HepG2 (cell line): ENCODE results near the gene TNFRSF25. TPM values are rescaled to one million over a fixed set of nuclear protein-coding genes. Genes with fewer than 3 reads are reported as not detected.
A peak's percentile ranks its signal among the peaks of the same experiment; 100 is the strongest.

Source experiments
- CAMTA2 ChIP-seq: sonication (generic); formaldehyde crosslinking; IDR thresholded peaks from 2 replicates; pipeline ENCODE4 v1.4.0; 2020; ENCODE audit warnings: mild to moderate bottlenecking, missing genetic modification reagents, borderline replicate concordance
- FOXP1 ChIP-seq, 2 experiments: fragments of 450-650 bp in 1 of 2; IDR thresholded peaks; 2 replicates each; pipeline ENCODE4 v1.6.1; 2017 to 2018; ENCODE audit warnings: antibody characterized with exemption in 1 of 2
- KDM2A ChIP-seq: sonication (generic); formaldehyde crosslinking; IDR thresholded peaks from 2 replicates; pipeline ENCODE4 v1.4.0; 2020; ENCODE audit warnings: low read depth, missing genetic modification reagents, borderline replicate concordance
- MAF1 ChIP-seq: sonication (generic); formaldehyde crosslinking; IDR thresholded peaks from 2 replicates; pipeline ENCODE4 v1.5.0; 2020; ENCODE audit warnings: missing genetic modification reagents, borderline replicate concordance
- NFYB ChIP-seq: sonication (generic); formaldehyde crosslinking; IDR thresholded peaks from 2 replicates; pipeline ENCODE4 v1.4.0; 2020; ENCODE audit warnings: missing genetic modification reagents
- RFXAP ChIP-seq: sonication (generic); formaldehyde crosslinking; IDR thresholded peaks from 2 replicates; pipeline ENCODE4 v1.4.0; 2020; ENCODE audit warnings: missing genetic modification reagents, borderline replicate concordance
- SMAD1 ChIP-seq: sonication (generic); formaldehyde crosslinking; IDR thresholded peaks from 2 replicates; pipeline ENCODE4 v1.4.0; 2020; ENCODE audit warnings: missing genetic modification reagents, low read depth, mild to moderate bottlenecking, borderline replicate concordance
- ZBTB8A ChIP-seq: sonication (generic); formaldehyde crosslinking; IDR thresholded peaks from 2 replicates; pipeline ENCODE4 v1.4.0; 2020; ENCODE audit warnings: mild to moderate bottlenecking, low read depth, missing genetic modification reagents, borderline replicate concordance
- ZFX ChIP-seq: sonication (generic); formaldehyde crosslinking; IDR thresholded peaks from 2 replicates; pipeline ENCODE4 v1.4.0; 2020; ENCODE audit warnings: mild to moderate bottlenecking, low read depth, missing genetic modification reagents, moderate library complexity
- ZNF121 ChIP-seq: sonication (generic); formaldehyde crosslinking; IDR thresholded peaks from 2 replicates; pipeline ENCODE4 v1.5.0; 2020; ENCODE audit warnings: mild to moderate bottlenecking, missing genetic modification reagents
- ZNF230 ChIP-seq: sonication (generic); formaldehyde crosslinking; IDR thresholded peaks from 2 replicates; pipeline ENCODE4 v1.4.0; 2020; ENCODE audit warnings: mild to moderate bottlenecking, missing genetic modification reagents
- ZNF557 ChIP-seq: sonication (generic); formaldehyde crosslinking; IDR thresholded peaks from 2 replicates; pipeline ENCODE4 v1.4.0; 2020; ENCODE audit warnings: missing genetic modification reagents
- polyA plus RNA-seq, 8 experiments: library from polyadenylated mRNA; depleted of rRNA in 3 of 8; stranded (reverse) in 7 of 8; unstranded in 1 of 8; fragments of >200 nt; fragmentation: Illumina TruSeq in 4 of 8; extraction: Trizol in 4 of 8; gene quantifications; 2 replicates each; pipeline versions ENCODE4 v1.2.1 to v1.2.3, GENCODE V29; 2011 to 2016; ENCODE audit warnings: low read depth in 4 of 8, missing spikeins in 1 of 8, mixed read lengths in 1 of 8; ENCODE audit not compliant: insufficient read depth in 1 of 8
- total RNA-seq, 5 experiments: library from RNA; depleted of rRNA; stranded (reverse); fragments of >200 nt; fragmentation: Illumina TruSeq; extraction: Trizol; gene quantifications; 2 replicates each; pipeline ENCODE4 v1.2.3, GENCODE V29; 2016; ENCODE audit warnings: low read depth in 1 of 5
- TF ChIP-seq, protein P1 (sequence below): sonication (generic); formaldehyde crosslinking; conservative IDR thresholded peaks from 2 replicates; pipeline ENCODE4 v1.4.0; 2020; ENCODE audit warnings: missing genetic modification reagents
- TF ChIP-seq, protein P2 (sequence below): sonication (generic); formaldehyde crosslinking; IDR thresholded peaks from 2 replicates; pipeline ENCODE4 v1.5.1; 2020; ENCODE audit warnings: missing genetic modification reagents, mild to moderate bottlenecking, borderline replicate concordance
- TF ChIP-seq, protein P3 (sequence below): sonication (generic); formaldehyde crosslinking; IDR thresholded peaks from 2 replicates; pipeline ENCODE4 v1.5.0; 2020; ENCODE audit warnings: missing genetic modification reagents
- TF ChIP-seq, protein P4 (sequence below): sonication (generic); formaldehyde crosslinking; IDR thresholded peaks from 2 replicates; pipeline ENCODE4 v1.5.0; 2020; ENCODE audit warnings: mild to moderate bottlenecking, missing genetic modification reagents
- TF ChIP-seq, protein P5 (sequence below): sonication (generic); formaldehyde crosslinking; IDR thresholded peaks from 2 replicates; pipeline ENCODE4 v1.8.0; 2022; ENCODE audit warnings: missing genetic modification reagents, mild to moderate bottlenecking, moderate library complexity, borderline replicate concordance

Gene TNFRSF25
- total and polyA plus RNA-seq, 2 of the 13 experiments (the other 11 are each of a cell fraction or from before 2014, with no cell fraction given): 1.4 to 1.5 TPM

DNA sequence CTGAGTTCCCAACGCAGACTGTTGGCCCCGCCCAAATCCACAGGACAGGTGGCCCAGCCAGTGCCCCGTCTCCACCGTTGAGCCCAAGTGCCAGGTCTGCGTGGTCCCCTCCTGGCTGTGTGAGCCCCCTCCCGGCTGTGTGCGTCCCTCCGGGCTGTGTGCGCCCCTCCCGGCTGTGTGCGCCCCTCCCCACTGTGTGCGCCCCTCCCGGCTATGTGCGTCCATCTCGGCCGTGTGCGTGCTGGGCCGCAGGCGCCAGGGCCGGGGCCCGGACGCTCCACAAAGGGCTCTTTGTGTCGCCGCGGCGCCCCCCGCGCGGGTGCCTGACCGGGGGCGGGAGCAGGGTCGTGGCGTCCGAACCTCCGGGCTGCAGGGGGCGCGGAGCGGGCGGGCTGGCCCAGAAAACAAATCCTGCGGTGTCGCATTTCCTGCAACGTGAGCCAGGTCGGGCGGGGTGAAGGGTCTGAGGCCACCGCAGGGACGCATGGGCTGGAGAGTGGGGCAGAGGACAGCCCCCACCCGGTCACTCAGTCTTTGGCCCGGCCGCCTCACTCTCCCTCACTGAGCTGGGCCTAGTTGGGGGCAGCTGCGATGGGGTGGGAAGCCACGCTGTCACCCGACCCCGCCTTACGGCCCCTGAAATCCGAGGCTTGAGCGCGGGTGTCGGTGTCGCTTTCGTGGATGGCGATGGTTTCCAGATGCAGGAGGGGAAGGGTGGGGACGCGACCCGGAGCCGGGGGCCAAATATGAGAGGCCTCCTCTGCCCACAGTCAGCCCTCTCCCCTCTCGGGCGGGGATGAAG is 18.8 kb downstream of the TNFRSF25 start (continued):
- TF ChIP-seq, protein P1, sequence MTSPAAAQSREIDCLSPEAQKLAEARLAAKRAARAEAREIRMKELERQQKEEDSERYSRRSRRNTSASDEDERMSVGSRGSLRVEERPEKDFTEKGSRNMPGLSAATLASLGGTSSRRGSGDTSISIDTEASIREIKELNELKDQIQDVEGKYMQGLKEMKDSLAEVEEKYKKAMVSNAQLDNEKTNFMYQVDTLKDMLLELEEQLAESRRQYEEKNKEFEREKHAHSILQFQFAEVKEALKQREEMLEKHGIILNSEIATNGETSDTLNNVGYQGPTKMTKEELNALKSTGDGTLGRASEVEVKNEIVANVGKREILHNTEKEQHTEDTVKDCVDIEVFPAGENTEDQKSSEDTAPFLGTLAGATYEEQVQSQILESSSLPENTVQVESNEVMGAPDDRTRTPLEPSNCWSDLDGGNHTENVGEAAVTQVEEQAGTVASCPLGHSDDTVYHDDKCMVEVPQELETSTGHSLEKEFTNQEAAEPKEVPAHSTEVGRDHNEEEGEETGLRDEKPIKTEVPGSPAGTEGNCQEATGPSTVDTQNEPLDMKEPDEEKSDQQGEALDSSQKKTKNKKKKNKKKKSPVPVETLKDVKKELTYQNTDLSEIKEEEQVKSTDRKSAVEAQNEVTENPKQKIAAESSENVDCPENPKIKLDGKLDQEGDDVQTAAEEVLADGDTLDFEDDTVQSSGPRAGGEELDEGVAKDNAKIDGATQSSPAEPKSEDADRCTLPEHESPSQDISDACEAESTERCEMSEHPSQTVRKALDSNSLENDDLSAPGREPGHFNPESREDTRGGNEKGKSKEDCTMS (CRISPR knock-in tag): no peak
- TF ChIP-seq ZFX (CRISPR knock-in tag) (peak; percentile 85), KDM2A (CRISPR knock-in tag) (peak; percentile 20; the same call in 1 of the 2 replicates), MAF1 (CRISPR knock-in tag) (no peak; the same call in 1 of the 2 replicates), RFXAP (peak; percentile 64; the same call in 1 of the 2 replicates), ZNF557 (CRISPR knock-in tag) (no peak), FOXP1 (IDR thresholded peaks at IDR 0.05) (no peak), FOXP1 (CRISPR knock-in tag; IDR thresholded peaks at IDR 0.05) (peak; percentile 71), ZNF230 (CRISPR knock-in tag) (peak; percentile 60; the same call in 1 of the 2 replicates), CAMTA2 (peak; percentile 62; the same call in 1 of the 2 replicates), SMAD1 (CRISPR knock-in tag) (no peak; the same call in 1 of the 2 replicates), ZBTB8A (peak; percentile 83; the same call in 1 of the 2 replicates), NFYB (CRISPR knock-in tag) (peak; percentile 17; the same call in 1 of the 2 replicates), ZNF121 (no peak)
- TF ChIP-seq, protein P2, sequence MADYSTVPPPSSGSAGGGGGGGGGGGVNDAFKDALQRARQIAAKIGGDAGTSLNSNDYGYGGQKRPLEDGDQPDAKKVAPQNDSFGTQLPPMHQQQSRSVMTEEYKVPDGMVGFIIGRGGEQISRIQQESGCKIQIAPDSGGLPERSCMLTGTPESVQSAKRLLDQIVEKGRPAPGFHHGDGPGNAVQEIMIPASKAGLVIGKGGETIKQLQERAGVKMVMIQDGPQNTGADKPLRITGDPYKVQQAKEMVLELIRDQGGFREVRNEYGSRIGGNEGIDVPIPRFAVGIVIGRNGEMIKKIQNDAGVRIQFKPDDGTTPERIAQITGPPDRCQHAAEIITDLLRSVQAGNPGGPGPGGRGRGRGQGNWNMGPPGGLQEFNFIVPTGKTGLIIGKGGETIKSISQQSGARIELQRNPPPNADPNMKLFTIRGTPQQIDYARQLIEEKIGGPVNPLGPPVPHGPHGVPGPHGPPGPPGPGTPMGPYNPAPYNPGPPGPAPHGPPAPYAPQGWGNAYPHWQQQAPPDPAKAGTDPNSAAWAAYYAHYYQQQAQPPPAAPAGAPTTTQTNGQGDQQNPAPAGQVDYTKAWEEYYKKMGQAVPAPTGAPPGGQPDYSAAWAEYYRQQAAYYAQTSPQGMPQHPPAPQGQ (CRISPR knock-in tag): 0 out of 2 replicates have a peak, but pooled peaks have one; percentile 30
- TF ChIP-seq, protein P3, sequence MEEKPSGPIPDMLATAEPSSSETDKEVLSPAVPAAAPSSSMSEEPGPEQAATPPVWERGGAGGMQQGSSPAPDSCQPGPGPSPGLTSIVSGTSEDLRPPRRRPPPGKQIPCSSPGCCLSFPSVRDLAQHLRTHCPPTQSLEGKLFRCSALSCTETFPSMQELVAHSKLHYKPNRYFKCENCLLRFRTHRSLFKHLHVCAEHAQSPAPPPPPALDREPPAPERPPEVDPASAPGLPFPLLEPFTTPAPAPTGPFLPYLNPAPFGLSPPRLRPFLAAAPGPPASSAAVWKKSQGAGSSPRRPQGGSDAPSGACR: peak; percentile 14; the same call in 1 of the 2 replicates
- TF ChIP-seq, protein P4, sequence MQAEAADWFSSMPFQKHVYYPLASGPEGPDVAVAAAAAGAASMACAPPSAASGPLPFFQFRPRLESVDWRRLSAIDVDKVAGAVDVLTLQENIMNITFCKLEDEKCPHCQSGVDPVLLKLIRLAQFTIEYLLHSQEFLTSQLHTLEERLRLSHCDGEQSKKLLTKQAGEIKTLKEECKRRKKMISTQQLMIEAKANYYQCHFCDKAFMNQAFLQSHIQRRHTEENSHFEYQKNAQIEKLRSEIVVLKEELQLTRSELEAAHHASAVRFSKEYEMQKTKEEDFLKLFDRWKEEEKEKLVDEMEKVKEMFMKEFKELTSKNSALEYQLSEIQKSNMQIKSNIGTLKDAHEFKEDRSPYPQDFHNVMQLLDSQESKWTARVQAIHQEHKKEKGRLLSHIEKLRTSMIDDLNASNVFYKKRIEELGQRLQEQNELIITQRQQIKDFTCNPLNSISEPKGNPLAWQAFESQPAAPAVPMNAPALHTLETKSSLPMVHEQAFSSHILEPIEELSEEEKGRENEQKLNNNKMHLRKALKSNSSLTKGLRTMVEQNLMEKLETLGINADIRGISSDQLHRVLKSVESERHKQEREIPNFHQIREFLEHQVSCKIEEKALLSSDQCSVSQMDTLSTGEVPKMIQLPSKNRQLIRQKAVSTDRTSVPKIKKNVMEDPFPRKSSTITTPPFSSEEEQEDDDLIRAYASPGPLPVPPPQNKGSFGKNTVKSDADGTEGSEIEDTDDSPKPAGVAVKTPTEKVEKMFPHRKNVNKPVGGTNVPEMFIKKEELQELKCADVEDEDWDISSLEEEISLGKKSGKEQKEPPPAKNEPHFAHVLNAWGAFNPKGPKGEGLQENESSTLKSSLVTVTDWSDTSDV: no peak
- TF ChIP-seq, protein P5, sequence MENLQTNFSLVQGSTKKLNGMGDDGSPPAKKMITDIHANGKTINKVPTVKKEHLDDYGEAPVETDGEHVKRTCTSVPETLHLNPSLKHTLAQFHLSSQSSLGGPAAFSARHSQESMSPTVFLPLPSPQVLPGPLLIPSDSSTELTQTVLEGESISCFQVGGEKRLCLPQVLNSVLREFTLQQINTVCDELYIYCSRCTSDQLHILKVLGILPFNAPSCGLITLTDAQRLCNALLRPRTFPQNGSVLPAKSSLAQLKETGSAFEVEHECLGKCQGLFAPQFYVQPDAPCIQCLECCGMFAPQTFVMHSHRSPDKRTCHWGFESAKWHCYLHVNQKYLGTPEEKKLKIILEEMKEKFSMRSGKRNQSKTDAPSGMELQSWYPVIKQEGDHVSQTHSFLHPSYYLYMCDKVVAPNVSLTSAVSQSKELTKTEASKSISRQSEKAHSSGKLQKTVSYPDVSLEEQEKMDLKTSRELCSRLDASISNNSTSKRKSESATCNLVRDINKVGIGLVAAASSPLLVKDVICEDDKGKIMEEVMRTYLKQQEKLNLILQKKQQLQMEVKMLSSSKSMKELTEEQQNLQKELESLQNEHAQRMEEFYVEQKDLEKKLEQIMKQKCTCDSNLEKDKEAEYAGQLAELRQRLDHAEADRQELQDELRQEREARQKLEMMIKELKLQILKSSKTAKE (CRISPR knock-in tag): peak; percentile 96
